SK-N-MC (cell line): Measurements from ENCODE around the gene FBXO10.

ENCODE experiments used
- EZH2 ChIP-seq: fragments of 200-600 bp; sonication (generic); IDR thresholded peaks from one replicate; pipeline ENCODE4 v1.6.1; 2017; ENCODE audit warnings: antibody characterized with exemption
- FOXP2 ChIP-seq: optimal IDR thresholded peaks from 2 replicates; pipeline ENCODE3; 2011; ENCODE audit warnings: mild to moderate bottlenecking, moderate library complexity; ENCODE audit not compliant: insufficient read depth; ENCODE audit errors: extremely low read length, control extremely low read depth
- POLR2AphosphoS5 ChIP-seq: IDR thresholded peaks from 2 replicates; pipeline ENCODE4 v1.6.1; 2012; ENCODE audit warnings: mild to moderate bottlenecking, low read depth, low read length, borderline replicate concordance

- TF ChIP-seq EZH2 (no peak), POLR2AphosphoS5 (no peak), FOXP2 (no peak)
Observed at GRCh38 chr9:37571282-37571681, 4.9 kb downstream of the FBXO10 start.
